Pons (tissue), 1 donor: ENCODE data around the gene CD79A.

ENCODE experiments used
- DNase-seq: peaks from one replicate; pipeline ENCODE4 v3.0.0-alpha.2; 2016; ENCODE audit warnings: low spot score

The CD79A gene

DNA sequence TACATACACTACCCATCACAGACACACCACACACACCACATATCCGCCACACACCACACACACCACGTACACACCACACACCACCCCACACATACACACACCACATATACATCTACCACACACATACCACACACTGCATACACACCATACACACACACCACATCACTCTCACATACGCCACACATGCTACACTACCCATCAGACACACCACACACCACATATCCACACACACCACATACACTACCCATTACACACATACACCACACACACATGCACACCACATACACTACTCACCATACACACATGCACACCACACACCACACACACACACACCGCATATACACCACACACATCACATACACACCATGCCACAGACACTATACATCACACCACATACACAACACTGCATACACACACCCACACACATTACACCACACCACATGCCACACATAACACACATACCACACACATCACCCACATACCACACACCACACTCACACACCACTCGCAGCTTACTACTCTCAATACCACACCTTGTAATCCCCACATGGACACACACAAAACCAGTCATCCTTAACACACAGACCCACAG lies 41.7 kb downstream of the CD79A start:
- no peak for DNase-seq

GRCh38 chr19:41919948-41920712 lies 43.1 kb downstream of the CD79A start:
- DNase-seq = no peak

- no peak for DNase-seq
Observed at GRCh38 chr19:41920882-41921576, 44.0 kb downstream of the CD79A start.

GRCh38 chr19:41921577-41922576 lies 44.8 kb downstream of the CD79A start:
- DNase-seq = no peak

DNA sequence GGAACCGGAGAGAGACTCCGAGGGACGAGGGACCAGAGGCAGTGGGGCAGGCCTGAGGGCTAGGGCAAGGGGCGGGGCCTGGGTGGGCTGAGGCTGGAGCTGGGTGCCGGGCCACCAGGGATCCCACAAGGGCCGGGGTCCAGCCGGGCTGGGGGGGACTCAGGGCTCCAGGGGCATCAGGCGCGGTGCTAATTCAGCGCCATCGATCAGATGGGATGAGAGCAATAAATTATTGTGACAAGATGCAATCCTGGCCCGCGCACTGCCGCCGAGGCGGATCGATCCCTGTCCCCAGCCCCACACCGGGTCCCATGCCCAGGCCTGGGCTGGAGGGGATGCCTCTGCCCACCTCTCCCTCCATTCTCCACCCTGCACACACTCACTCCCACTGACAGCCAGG lies 45.5 kb downstream of the CD79A start:
- DNase-seq = no peak

- no peak for DNase-seq
Observed at GRCh38 chr19:41923045-41923788, 46.1 kb downstream of the CD79A start.

GRCh38 chr19:41924151-41925145 lies 47.4 kb downstream of the CD79A start:
- no peak for DNase-seq

- no peak for DNase-seq
Observed at GRCh38 chr19:41925208-41926003, 48.3 kb downstream of the CD79A start.

DNA sequence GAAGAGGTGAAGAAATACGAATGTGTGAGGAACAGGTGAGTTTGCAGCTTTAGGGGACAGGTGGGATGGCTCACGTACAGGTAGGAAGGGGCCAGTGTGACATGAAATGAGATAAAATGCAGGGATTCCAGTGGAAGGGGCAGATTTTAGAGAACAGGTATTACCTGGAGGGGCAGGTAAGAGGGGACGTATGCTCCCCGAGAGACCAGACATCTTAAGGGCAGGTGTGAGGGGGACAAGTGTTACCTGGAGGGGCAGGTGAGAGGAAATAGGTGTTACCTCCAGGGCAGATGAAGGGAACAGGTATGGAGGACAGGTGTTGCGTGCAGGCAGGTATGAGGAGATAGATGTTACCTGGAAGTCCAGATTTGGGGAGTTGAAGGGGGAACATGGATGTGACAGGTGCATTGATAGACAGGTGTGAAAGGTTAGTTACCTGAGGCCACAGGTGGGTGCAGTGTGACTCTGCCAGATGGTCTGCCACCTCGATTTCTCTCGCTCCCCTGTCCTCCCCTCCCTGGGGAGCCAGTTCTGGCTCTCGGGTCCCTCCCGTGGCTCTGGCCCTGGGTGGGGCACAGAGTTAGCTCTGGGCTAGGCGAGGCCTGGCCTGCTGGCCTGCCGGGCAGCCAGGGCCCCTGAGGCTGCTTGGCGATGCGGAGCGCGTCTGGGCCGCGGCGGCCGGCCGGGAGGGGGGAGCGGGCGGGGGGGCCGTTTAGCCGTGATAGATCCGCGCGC lies 49.1 kb downstream of the CD79A start:
- DNase-seq = no peak

GRCh38 chr19:41926763-41927496 lies 49.9 kb downstream of the CD79A start:
- DNase-seq = no peak

DNA sequence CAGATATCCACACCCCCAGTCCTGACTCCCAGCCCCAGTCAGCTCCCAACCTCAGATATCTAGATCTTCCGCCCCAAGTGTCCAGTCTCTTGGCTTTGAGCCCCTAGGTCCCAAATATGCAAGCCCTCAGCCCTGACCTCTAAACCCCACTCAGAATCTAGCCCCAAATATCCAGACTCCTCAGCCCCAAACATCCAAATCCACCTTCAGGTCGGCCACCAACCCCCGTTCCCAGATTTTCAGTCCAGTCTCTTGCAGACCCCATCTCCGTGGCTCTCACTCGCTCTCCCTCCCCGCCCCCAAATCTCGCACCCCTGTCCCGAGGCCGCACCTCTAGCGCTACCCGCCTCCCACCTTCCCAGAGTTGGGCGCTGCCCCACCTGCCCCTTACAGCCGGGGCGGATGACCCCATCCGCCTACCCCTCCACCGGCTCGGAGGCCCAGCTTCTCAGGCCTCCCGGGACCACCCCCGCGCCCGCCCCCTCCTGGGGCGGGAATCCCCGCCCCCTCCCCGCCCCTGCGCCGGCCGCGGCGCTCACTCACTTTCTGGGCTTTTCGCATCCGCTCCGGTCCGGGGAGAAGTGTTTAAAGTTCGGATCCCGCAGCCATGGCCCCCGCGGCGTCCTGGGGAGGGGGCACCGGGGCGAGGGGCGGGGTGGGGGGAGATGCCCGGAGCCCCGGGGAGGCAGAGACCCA lies 50.6 kb downstream of the CD79A start:
- DNase-seq = no peak

DNA sequence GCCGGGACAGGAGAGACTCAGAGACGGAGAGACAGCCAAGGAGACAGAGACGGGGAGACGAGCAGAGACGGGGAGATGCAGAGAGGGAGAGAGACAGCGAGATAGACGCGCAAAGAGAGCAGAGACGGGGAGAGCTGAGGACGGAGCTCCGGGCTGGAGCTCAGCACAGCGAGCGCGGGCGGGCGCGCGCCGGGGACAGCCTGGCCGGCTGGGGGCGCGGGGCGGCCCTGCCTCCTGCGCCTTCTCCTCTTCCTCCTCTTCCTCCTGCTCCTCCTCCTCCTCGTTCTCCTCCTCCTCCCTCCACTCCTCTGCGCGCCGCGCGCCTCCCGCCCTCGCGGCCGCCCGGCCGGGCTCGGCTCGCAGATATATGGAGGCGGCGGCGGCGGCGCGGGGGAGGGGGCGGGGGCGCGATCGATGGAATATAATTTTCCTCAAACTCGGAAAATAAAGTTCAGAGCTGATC lies 51.2 kb downstream of the CD79A start, which contains the start of gene ERFL:
TSS of gene ERFL (minus strand) at position 229 of the 463 bp plus-strand sequence. CDS start 15,530 bp downstream, outside the sequence.
- no peak for DNase-seq

DNA sequence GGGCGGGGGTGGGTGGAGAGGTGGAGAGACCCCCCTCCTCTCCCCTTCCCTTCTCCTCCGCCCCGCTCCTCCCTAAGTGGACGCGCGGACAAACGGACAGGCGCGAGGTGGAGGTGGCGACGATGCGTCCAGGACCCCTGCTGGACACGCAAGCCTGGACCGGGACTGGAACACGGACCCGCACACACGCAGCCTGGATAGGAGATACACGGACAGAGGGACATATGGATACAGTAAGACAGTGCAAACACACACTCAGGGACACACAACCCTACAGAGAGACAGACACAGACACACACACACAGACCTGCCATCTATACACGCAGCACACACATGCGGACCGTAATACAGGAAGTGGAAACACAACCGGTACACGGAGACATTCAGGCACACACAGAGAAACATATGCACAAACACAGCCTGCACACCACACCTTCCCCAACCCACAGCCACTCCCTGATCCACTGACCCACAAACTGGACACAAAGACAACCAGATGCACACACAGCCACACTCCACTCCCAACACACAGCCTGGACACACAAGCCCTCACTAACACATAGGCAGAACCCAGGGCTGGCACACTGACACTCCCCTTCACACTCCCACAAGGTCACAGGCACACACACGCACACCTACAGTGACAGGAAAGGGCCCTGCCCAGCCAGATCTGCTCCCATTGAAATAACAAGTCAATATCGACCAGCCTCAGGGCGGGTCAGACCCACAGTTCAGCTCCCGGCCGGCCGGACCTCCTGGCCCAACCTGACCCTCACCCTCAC lies 51.9 kb downstream of the CD79A start:
- no peak for DNase-seq

DNA sequence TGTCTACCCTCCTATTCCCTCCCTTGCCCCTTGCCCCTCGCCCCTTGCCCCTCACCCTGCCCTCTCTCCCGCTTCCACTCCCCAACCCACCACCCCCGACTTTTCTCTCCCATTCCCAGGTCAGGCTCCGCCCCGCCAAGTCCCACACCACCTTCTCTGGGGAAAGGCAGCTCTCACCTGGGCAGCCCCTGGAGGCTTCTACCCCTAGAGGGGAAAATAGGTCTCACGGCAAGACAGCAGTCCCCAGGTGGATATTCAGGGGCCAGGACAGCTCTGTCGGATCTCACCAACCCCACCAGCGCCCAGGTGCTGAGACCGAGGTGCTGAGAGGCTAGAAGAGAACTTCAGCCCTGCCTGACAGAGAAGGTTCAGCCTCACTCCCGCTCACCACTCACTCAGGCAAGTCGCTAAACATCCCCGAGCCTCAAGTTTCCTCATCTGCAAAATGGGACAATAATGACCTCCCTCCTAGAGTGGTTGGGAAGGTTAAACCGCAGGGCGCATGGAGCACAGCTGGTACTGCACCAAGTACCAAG lies 52.5 kb downstream of the CD79A start:
- DNase-seq = no peak

GRCh38 chr19:41930322-41930722 lies 53.2 kb downstream of the CD79A start:
- no peak for DNase-seq
